GM12878 (cell line): ENCODE measurements around the gene NPC1. TPM values are rescaled to one million over a fixed set of nuclear protein-coding genes. Genes with fewer than 3 reads are reported as not detected.

Source experiments
- ATF7 ChIP-seq: fragments of 450-650 bp; IDR thresholded peaks from 2 replicates; pipeline ENCODE4 v1.6.1; 2016; ENCODE audit warnings: low read depth, mild to moderate bottlenecking
- CBFB ChIP-seq: IDR thresholded peaks from 2 replicates; pipeline ENCODE4 v1.6.1; 2016; ENCODE audit warnings: antibody characterized with exemption, low read depth
- DPF2 ChIP-seq: fragments of 450-650 bp; IDR thresholded peaks from 2 replicates; pipeline ENCODE4 v1.6.1; 2017; ENCODE audit warnings: mild to moderate bottlenecking
- GABPA ChIP-seq: IDR thresholded peaks from 2 replicates; pipeline ENCODE4 v1.6.1; 2014; ENCODE audit warnings: antibody characterized with exemption, low read depth, mild to moderate bottlenecking, inconsistent platforms
- IRF4 ChIP-seq: IDR thresholded peaks from 2 replicates; pipeline ENCODE4 v1.6.1; 2011; ENCODE audit warnings: low read depth, low read length
- MYB ChIP-seq: fragments of 150-350 bp; IDR thresholded peaks from 2 replicates; pipeline ENCODE4 v1.6.1; 2014; ENCODE audit warnings: mild to moderate bottlenecking, low read depth, low read length, borderline replicate concordance
- RUNX3 ChIP-seq: IDR thresholded peaks from 2 replicates; pipeline ENCODE4 v1.6.1; 2012; ENCODE audit warnings: low read length, inconsistent platforms
- SIX5 ChIP-seq: IDR thresholded peaks from 2 replicates; pipeline ENCODE4 v1.6.1; 2011; ENCODE audit warnings: mild to moderate bottlenecking, low read depth, low read length, moderate library complexity; ENCODE audit not compliant: severe bottlenecking
- SP1 ChIP-seq: IDR thresholded peaks from one replicate; pipeline ENCODE4 v1.6.1; 2011; ENCODE audit warnings: low read depth, low read length
- SPI1 ChIP-seq: IDR thresholded peaks from 2 replicates; pipeline ENCODE4 v1.6.1; 2011; ENCODE audit warnings: low read depth, mild to moderate bottlenecking, low read length, moderate library complexity, borderline replicate concordance; ENCODE audit not compliant: insufficient read depth
- SREBF2 ChIP-seq: IDR thresholded peaks from 2 replicates; pipeline ENCODE4 v1.6.1; 2012; ENCODE audit warnings: mild to moderate bottlenecking, low read length
- ZNF24 ChIP-seq: fragments of 450-650 bp; IDR thresholded peaks from 2 replicates; pipeline ENCODE4 v1.6.1; 2017; ENCODE audit warnings: antibody characterized with exemption, mild to moderate bottlenecking
- ZZZ3 ChIP-seq: IDR thresholded peaks from 2 replicates; pipeline ENCODE4 v1.6.1; 2011; ENCODE audit warnings: low read depth; ENCODE audit not compliant: control insufficient read depth, insufficient read length
- polyA plus RNA-seq, 11 experiments: library from polyadenylated mRNA; depleted of rRNA in 4 of 11; unstranded in 6 of 11; stranded (reverse) in 5 of 11; fragments of >200 nt; fragmentation: Nextera tagmentation in 4 of 11; fragmentation: Illumina TruSeq in 1 of 11; extraction: Ambion mirVana in 4 of 11; extraction: Trizol in 1 of 11; gene quantifications; 1 replicate in 1 of 11; 2 replicates in 10 of 11; pipeline versions ENCODE4 v1.2.1 to v1.2.3, GENCODE V29; 2011 to 2016; ENCODE audit warnings: inconsistent platforms in 2 of 11, missing spikeins in 2 of 11, low read depth in 1 of 11
- total RNA-seq, 4 experiments: library from RNA; depleted of rRNA in 3 of 4; stranded (reverse); fragments of >200 nt in 3 of 4; fragmentation: Illumina TruSeq in 1 of 4; extraction: Trizol in 1 of 4; gene quantifications; 2 replicates each; pipeline versions ENCODE4 v1.2.1 to v1.2.3, GENCODE V29; 2013 to 2021
- TF ChIP-seq, protein P1 (sequence below): fragments of 450-650 bp; IDR thresholded peaks from 2 replicates; pipeline ENCODE4 v1.6.1; 2017; ENCODE audit warnings: mild to moderate bottlenecking, low read depth, inconsistent platforms; ENCODE audit not compliant: poor library complexity, severe bottlenecking
- TF ChIP-seq, protein P2 (sequence below): fragments of 450-650 bp; IDR thresholded peaks from 2 replicates; pipeline ENCODE4 v1.6.1; 2018; ENCODE audit warnings: mild to moderate bottlenecking, low read depth, moderate library complexity; ENCODE audit not compliant: partially characterized antibody
- TF ChIP-seq, protein P3 (sequence below): IDR thresholded peaks from 2 replicates; pipeline ENCODE4 v1.6.1; 2012; ENCODE audit warnings: low read depth, low read length, improper control_type of control experiment
- TF ChIP-seq, protein P4 (sequence below): fragments of 450-650 bp; IDR thresholded peaks from 2 replicates; pipeline ENCODE4 v1.6.1; 2014; ENCODE audit warnings: mild to moderate bottlenecking
- TF ChIP-seq, protein P5 (sequence below): IDR thresholded peaks from 2 replicates; pipeline ENCODE4 v1.6.1; 2012; ENCODE audit warnings: mild to moderate bottlenecking, low read depth, low read length
- TF ChIP-seq, protein P6 (sequence below): IDR thresholded peaks from 2 replicates; pipeline ENCODE4 v1.6.1; 2011; ENCODE audit warnings: low read depth, mild to moderate bottlenecking, low read length, moderate library complexity, borderline replicate concordance; ENCODE audit errors: extremely low read depth

Gene NPC1
- total and polyA plus RNA-seq, 10 of the 15 experiments (the other 5 are each of a cell fraction or from before 2014, with no cell fraction given) = 10.1 to 45.2 (median 19.4) TPM

DNA sequence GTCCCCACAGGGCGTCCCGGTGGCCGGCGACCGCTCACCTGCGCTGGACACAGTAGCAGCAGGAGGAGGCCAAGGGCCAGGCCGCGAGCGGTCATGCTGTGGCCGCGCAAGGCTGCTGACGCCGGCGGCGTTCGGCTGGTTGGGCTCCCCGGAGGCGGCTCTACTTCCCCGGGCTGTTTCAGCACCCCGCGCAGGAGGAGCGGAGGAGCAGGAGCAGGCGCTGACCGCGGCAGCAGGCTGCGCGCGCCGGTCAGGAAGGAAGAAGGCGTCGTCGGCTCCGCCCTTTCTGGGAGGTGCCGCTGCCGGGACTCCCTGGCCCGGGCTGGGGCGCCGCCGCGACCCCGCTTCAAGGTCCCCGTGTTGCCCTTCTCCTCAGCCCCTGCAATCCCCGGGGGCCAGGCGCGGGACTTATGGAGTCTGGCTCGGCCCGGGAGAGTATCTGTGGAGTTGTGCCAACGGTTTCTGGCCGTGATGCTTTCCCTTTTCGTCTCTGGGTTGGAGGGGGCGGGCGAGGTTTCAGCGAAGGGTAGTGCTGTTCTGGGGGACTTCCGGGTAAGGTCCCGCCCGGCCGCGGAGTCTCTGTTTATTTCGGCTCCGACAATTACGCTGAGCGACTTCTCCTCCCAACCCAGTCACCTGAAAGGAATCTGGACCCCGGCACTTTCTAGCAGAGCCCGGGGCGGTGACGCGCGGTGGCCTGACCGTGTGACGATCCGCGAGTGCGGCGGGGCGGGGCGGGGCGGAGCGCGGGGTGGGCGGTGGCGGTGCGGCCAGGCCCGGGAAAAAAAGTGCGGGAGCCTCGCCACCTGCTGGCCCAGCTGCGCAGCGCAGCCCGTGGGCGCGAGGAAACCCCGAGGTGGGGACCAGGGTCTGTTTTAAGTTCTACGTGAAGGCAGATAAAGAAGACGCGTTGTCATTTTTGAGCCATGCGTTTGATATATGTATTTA lies at the start of gene NPC1 (continued):
- TF ChIP-seq, protein P1, sequence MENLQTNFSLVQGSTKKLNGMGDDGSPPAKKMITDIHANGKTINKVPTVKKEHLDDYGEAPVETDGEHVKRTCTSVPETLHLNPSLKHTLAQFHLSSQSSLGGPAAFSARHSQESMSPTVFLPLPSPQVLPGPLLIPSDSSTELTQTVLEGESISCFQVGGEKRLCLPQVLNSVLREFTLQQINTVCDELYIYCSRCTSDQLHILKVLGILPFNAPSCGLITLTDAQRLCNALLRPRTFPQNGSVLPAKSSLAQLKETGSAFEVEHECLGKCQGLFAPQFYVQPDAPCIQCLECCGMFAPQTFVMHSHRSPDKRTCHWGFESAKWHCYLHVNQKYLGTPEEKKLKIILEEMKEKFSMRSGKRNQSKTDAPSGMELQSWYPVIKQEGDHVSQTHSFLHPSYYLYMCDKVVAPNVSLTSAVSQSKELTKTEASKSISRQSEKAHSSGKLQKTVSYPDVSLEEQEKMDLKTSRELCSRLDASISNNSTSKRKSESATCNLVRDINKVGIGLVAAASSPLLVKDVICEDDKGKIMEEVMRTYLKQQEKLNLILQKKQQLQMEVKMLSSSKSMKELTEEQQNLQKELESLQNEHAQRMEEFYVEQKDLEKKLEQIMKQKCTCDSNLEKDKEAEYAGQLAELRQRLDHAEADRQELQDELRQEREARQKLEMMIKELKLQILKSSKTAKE = no peak
- no peak for TF ChIP-seq MYB
- TF ChIP-seq SIX5 = no peak
- TF ChIP-seq DPF2 = no peak; the same call in 1 of the 2 replicates
- TF ChIP-seq ZZZ3 = no peak
- TF ChIP-seq, protein P2, sequence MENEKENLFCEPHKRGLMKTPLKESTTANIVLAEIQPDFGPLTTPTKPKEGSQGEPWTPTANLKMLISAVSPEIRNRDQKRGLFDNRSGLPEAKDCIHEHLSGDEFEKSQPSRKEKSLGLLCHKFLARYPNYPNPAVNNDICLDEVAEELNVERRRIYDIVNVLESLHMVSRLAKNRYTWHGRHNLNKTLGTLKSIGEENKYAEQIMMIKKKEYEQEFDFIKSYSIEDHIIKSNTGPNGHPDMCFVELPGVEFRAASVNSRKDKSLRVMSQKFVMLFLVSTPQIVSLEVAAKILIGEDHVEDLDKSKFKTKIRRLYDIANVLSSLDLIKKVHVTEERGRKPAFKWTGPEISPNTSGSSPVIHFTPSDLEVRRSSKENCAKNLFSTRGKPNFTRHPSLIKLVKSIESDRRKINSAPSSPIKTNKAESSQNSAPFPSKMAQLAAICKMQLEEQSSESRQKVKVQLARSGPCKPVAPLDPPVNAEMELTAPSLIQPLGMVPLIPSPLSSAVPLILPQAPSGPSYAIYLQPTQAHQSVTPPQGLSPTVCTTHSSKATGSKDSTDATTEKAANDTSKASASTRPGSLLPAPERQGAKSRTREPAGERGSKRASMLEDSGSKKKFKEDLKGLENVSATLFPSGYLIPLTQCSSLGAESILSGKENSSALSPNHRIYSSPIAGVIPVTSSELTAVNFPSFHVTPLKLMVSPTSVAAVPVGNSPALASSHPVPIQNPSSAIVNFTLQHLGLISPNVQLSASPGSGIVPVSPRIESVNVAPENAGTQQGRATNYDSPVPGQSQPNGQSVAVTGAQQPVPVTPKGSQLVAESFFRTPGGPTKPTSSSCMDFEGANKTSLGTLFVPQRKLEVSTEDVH = no peak
- TF ChIP-seq, protein P3, sequence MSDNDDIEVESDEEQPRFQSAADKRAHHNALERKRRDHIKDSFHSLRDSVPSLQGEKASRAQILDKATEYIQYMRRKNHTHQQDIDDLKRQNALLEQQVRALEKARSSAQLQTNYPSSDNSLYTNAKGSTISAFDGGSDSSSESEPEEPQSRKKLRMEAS = peak; percentile 29; the same call in 1 of the 2 replicates
- TF ChIP-seq SPI1 = no peak
- 0 out of 2 replicates have a peak, but pooled peaks have one; percentile 55 for TF ChIP-seq SREBF2
- peak; percentile 44 for TF ChIP-seq RUNX3
- peak; percentile 58; the same call in 1 of the 2 replicates for TF ChIP-seq CBFB
- TF ChIP-seq SP1 = peak; percentile 41
- TF ChIP-seq, protein P4, sequence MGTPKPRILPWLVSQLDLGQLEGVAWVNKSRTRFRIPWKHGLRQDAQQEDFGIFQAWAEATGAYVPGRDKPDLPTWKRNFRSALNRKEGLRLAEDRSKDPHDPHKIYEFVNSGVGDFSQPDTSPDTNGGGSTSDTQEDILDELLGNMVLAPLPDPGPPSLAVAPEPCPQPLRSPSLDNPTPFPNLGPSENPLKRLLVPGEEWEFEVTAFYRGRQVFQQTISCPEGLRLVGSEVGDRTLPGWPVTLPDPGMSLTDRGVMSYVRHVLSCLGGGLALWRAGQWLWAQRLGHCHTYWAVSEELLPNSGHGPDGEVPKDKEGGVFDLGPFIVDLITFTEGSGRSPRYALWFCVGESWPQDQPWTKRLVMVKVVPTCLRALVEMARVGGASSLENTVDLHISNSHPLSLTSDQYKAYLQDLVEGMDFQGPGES = 0 out of 2 replicates have a peak, but pooled peaks have one; percentile 16
- no peak for TF ChIP-seq ATF7
- TF ChIP-seq, protein P5, sequence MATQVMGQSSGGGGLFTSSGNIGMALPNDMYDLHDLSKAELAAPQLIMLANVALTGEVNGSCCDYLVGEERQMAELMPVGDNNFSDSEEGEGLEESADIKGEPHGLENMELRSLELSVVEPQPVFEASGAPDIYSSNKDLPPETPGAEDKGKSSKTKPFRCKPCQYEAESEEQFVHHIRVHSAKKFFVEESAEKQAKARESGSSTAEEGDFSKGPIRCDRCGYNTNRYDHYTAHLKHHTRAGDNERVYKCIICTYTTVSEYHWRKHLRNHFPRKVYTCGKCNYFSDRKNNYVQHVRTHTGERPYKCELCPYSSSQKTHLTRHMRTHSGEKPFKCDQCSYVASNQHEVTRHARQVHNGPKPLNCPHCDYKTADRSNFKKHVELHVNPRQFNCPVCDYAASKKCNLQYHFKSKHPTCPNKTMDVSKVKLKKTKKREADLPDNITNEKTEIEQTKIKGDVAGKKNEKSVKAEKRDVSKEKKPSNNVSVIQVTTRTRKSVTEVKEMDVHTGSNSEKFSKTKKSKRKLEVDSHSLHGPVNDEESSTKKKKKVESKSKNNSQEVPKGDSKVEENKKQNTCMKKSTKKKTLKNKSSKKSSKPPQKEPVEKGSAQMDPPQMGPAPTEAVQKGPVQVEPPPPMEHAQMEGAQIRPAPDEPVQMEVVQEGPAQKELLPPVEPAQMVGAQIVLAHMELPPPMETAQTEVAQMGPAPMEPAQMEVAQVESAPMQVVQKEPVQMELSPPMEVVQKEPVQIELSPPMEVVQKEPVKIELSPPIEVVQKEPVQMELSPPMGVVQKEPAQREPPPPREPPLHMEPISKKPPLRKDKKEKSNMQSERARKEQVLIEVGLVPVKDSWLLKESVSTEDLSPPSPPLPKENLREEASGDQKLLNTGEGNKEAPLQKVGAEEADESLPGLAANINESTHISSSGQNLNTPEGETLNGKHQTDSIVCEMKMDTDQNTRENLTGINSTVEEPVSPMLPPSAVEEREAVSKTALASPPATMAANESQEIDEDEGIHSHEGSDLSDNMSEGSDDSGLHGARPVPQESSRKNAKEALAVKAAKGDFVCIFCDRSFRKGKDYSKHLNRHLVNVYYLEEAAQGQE = peak; percentile 49
- no peak for TF ChIP-seq IRF4
- no peak for TF ChIP-seq GABPA
- TF ChIP-seq ZNF24 = no peak
- TF ChIP-seq, protein P6, sequence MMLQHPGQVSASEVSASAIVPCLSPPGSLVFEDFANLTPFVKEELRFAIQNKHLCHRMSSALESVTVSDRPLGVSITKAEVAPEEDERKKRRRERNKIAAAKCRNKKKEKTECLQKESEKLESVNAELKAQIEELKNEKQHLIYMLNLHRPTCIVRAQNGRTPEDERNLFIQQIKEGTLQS = no peak
